ENCODE results near the gene PARP3.

PARP3 gene

GRCh38 chr3:51974277-51974962, 32.3 kb downstream of the PARP3 start:
- Histone ChIP-seq H3K9me3 (ENCODE audit: control insufficient read depth in 5 of 5, low read length in 5 of 5) (no peaks in the 10 kb centered on the region), H3K27me3 (ENCODE audit: control insufficient read depth in 5 of 5, insufficient read depth in 4 of 5, low read length in 5 of 5) (no peaks in the 10 kb centered on the region), H3K27ac (ENCODE audit: low read depth, low read length) (peak overlapping the region; percentile 89), H3K36me3 (ENCODE audit: control insufficient read depth in 5 of 5, insufficient read depth in 5 of 5, low read length in 5 of 5) (peaks cover 0 to 9% (median 2%) of the 10 kb centered on the region in 5 donors), H3K4me1 (ENCODE audit: control insufficient read depth in 5 of 5, insufficient read depth in 5 of 5, low read length in 5 of 5) (peaks cover 4 to 34% (median 30%) of the 10 kb centered on the region in 5 donors), H3K9ac (ENCODE audit: low read length in 5 of 5) (peak overlapping the region in 4 of 5 donors; percentile 79 to 92 (median 90)), H3K4me3 (ENCODE audit: low read depth in 1 of 5, low read length in 5 of 5) (peak overlapping the region; percentile 73 to 79 (median 75))

GRCh38 chr3:51974963-51975851, 33.0 kb downstream of the PARP3 start, which contains the start of gene ABHD14A:
TSS of gene ABHD14A (plus strand) at chr3:51975064. CDS start at chr3:51975136, 72 bp downstream.
- Histone ChIP-seq H3K4me3 (ENCODE audit: low read depth in 1 of 5, low read length in 5 of 5) (peak within 1 kb of the TSS; percentile 73 to 94 (median 77)), H3K4me1 (ENCODE audit: control insufficient read depth in 5 of 5, insufficient read depth in 5 of 5, low read length in 5 of 5) (peaks cover 4 to 34% (median 30%) of the 10 kb centered on the region in 5 donors), H3K27me3 (ENCODE audit: control insufficient read depth in 5 of 5, insufficient read depth in 4 of 5, low read length in 5 of 5) (no peaks in the 10 kb centered on the region), H3K9ac (ENCODE audit: low read length in 5 of 5) (peak within 1 kb of the TSS in 4 of 5 donors; percentile 79 to 92 (median 90)), H3K36me3 (ENCODE audit: control insufficient read depth in 5 of 5, insufficient read depth in 5 of 5, low read length in 5 of 5) (peaks cover 0 to 6% (median 2%) of the 10 kb centered on the region in 5 donors), H3K9me3 (ENCODE audit: control insufficient read depth in 5 of 5, low read length in 5 of 5) (no peaks in the 10 kb centered on the region), H3K27ac (ENCODE audit: low read depth, low read length) (peak within 1 kb of the TSS; percentile 89)

GRCh38 chr3:51975852-51976549, 33.8 kb downstream of the PARP3 start:
- Histone ChIP-seq H3K27me3 (ENCODE audit: control insufficient read depth in 5 of 5, insufficient read depth in 4 of 5, low read length in 5 of 5) (no peaks in the 10 kb centered on the region), H3K4me1 (ENCODE audit: control insufficient read depth in 5 of 5, insufficient read depth in 5 of 5, low read length in 5 of 5) (peaks cover 4 to 40% (median 30%) of the 10 kb centered on the region in 5 donors), H3K36me3 (ENCODE audit: control insufficient read depth in 5 of 5, insufficient read depth in 5 of 5, low read length in 5 of 5) (peaks cover 0 to 11% (median 2%) of the 10 kb centered on the region in 5 donors), H3K9me3 (ENCODE audit: control insufficient read depth in 5 of 5, low read length in 5 of 5) (no peaks in the 10 kb centered on the region), H3K9ac (ENCODE audit: low read length in 5 of 5) (no peak overlapping the region), H3K27ac (ENCODE audit: low read depth, low read length) (peak overlapping the region; percentile 46), H3K4me3 (ENCODE audit: low read depth in 1 of 5, low read length in 5 of 5) (peak overlapping the region; percentile 73 to 94 (median 77))

GRCh38 chr3:51977446-51978142, 35.4 kb downstream of the PARP3 start:
- H3K9ac ChIP-seq (ENCODE audit: low read length in 5 of 5): no peak overlapping the region
- H3K4me1 ChIP-seq (ENCODE audit: control insufficient read depth in 5 of 5, insufficient read depth in 5 of 5, low read length in 5 of 5): peaks cover 8 to 51% (median 39%) of the 10 kb centered on the region in 5 donors
- no peaks in the 10 kb centered on the region for H3K27me3 ChIP-seq (ENCODE audit: control insufficient read depth in 5 of 5, insufficient read depth in 4 of 5, low read length in 5 of 5)
- no peak overlapping the region for H3K27ac ChIP-seq (ENCODE audit: low read depth, low read length)
- no peaks in the 10 kb centered on the region for H3K9me3 ChIP-seq (ENCODE audit: control insufficient read depth in 5 of 5, low read length in 5 of 5)
- no peak overlapping the region for H3K4me3 ChIP-seq (ENCODE audit: low read depth in 1 of 5, low read length in 5 of 5)
- H3K36me3 ChIP-seq (ENCODE audit: control insufficient read depth in 5 of 5, insufficient read depth in 5 of 5, low read length in 5 of 5): peaks cover 0 to 6% (median 0%) of the 10 kb centered on the region in 5 donors

GRCh38 chr3:51978143-51978502, 36.0 kb downstream of the PARP3 start:
- Histone ChIP-seq H3K9me3 (ENCODE audit: control insufficient read depth in 5 of 5, low read length in 5 of 5) (no peaks in the 10 kb centered on the region), H3K4me1 (ENCODE audit: control insufficient read depth in 5 of 5, insufficient read depth in 5 of 5, low read length in 5 of 5) (peaks cover 8 to 52% (median 42%) of the 10 kb centered on the region in 5 donors), H3K27me3 (ENCODE audit: control insufficient read depth in 5 of 5, insufficient read depth in 4 of 5, low read length in 5 of 5) (no peaks in the 10 kb centered on the region), H3K36me3 (ENCODE audit: control insufficient read depth in 5 of 5, insufficient read depth in 5 of 5, low read length in 5 of 5) (peaks cover 0 to 6% (median 0%) of the 10 kb centered on the region in 5 donors), H3K9ac (ENCODE audit: low read length in 5 of 5) (no peak overlapping the region), H3K4me3 (ENCODE audit: low read depth in 1 of 5, low read length in 5 of 5) (no peak overlapping the region), H3K27ac (ENCODE audit: low read depth, low read length) (no peak overlapping the region)

- peak overlapping the region in 1 of 5 donors; percentile 37 for H3K9ac ChIP-seq (ENCODE audit: low read length in 5 of 5)
- no peaks in the 10 kb centered on the region for H3K27me3 ChIP-seq (ENCODE audit: control insufficient read depth in 5 of 5, insufficient read depth in 4 of 5, low read length in 5 of 5)
- H3K4me1 ChIP-seq (ENCODE audit: control insufficient read depth in 5 of 5, insufficient read depth in 5 of 5, low read length in 5 of 5): peaks cover 4 to 51% (median 33%) of the 10 kb centered on the region in 5 donors
- H3K4me3 ChIP-seq (ENCODE audit: low read depth in 1 of 5, low read length in 5 of 5): no peak overlapping the region
- peaks cover 0 to 6% (median 0%) of the 10 kb centered on the region in 5 donors for H3K36me3 ChIP-seq (ENCODE audit: control insufficient read depth in 5 of 5, insufficient read depth in 5 of 5, low read length in 5 of 5)
- no peaks in the 10 kb centered on the region for H3K9me3 ChIP-seq (ENCODE audit: control insufficient read depth in 5 of 5, low read length in 5 of 5)
- H3K27ac ChIP-seq (ENCODE audit: low read depth, low read length): no peak overlapping the region
These were observed 38.1 kb downstream of the PARP3 start for GRCh38 chr3:51980253-51980652.

GRCh38 chr3:51982352-51982837, 40.2 kb downstream of the PARP3 start:
- Histone ChIP-seq H3K9ac (ENCODE audit: low read length in 5 of 5) (peak overlapping the region; percentile 43 to 89 (median 75)), H3K27ac (ENCODE audit: low read depth, low read length) (peak overlapping the region; percentile 92)

GRCh38 chr3:51982838-51983577, 40.8 kb downstream of the PARP3 start, which contains the start of gene ACY1:
TSS of gene ACY1 (plus strand) at chr3:51983535. CDS start at chr3:51984065, 530 bp downstream.
- Histone ChIP-seq H3K27ac (ENCODE audit: low read depth, low read length) (peak within 1 kb of the TSS; percentile 92), H3K4me1 (ENCODE audit: control insufficient read depth in 5 of 5, insufficient read depth in 5 of 5, low read length in 5 of 5) (peaks cover 4 to 41% (median 23%) of the 10 kb centered on the region in 5 donors), H3K9ac (ENCODE audit: low read length in 5 of 5) (peak within 1 kb of the TSS; percentile 73 to 89 (median 78))

More at GRCh38 chr3:51982352-51982837, 40.2 kb downstream of the PARP3 start:
- H3K27me3 ChIP-seq (ENCODE audit: control insufficient read depth in 5 of 5, insufficient read depth in 4 of 5, low read length in 5 of 5): no peaks in the 10 kb centered on the region
- H3K4me1 ChIP-seq (ENCODE audit: control insufficient read depth in 5 of 5, insufficient read depth in 5 of 5, low read length in 5 of 5): peaks cover 4 to 41% (median 23%) of the 10 kb centered on the region in 5 donors
- no peaks in the 10 kb centered on the region for H3K9me3 ChIP-seq (ENCODE audit: control insufficient read depth in 5 of 5, low read length in 5 of 5)
- H3K36me3 ChIP-seq (ENCODE audit: control insufficient read depth in 5 of 5, insufficient read depth in 5 of 5, low read length in 5 of 5): peaks cover 0 to 6% (median 0%) of the 10 kb centered on the region in 5 donors
- H3K4me3 ChIP-seq (ENCODE audit: low read depth in 1 of 5, low read length in 5 of 5): peak overlapping the region; percentile 62 to 81 (median 70)

More at GRCh38 chr3:51982838-51983577, 40.8 kb downstream of the PARP3 start, which contains the start of gene ACY1:
- Histone ChIP-seq H3K27me3 (ENCODE audit: control insufficient read depth in 5 of 5, insufficient read depth in 4 of 5, low read length in 5 of 5) (no peaks in the 10 kb centered on the region), H3K36me3 (ENCODE audit: control insufficient read depth in 5 of 5, insufficient read depth in 5 of 5, low read length in 5 of 5) (peaks cover 0 to 6% (median 2%) of the 10 kb centered on the region in 5 donors), H3K9me3 (ENCODE audit: control insufficient read depth in 5 of 5, low read length in 5 of 5) (no peaks in the 10 kb centered on the region), H3K4me3 (ENCODE audit: low read depth in 1 of 5, low read length in 5 of 5) (peak within 1 kb of the TSS; percentile 62 to 81 (median 70))
